Erythroblast (primary cell): ENCODE data around the gene ADTRP.

Experiments
- DNase-seq, 2 experiments: peaks; one replicate each; lab custom pipeline; 2025; lab: John Stamatoyannopoulos, UW
- GATA1 ChIP-seq: IDR thresholded peaks from 2 replicates; pipeline ENCODE4 v1.6.1; 2011; ENCODE audit warnings: low read depth, mild to moderate bottlenecking, control low read depth, low read length, moderate library complexity
- POLR2A ChIP-seq: IDR thresholded peaks from 2 replicates; pipeline ENCODE4 v1.6.1; 2011; ENCODE audit warnings: mild to moderate bottlenecking, low read length

Gene ADTRP

DNA sequence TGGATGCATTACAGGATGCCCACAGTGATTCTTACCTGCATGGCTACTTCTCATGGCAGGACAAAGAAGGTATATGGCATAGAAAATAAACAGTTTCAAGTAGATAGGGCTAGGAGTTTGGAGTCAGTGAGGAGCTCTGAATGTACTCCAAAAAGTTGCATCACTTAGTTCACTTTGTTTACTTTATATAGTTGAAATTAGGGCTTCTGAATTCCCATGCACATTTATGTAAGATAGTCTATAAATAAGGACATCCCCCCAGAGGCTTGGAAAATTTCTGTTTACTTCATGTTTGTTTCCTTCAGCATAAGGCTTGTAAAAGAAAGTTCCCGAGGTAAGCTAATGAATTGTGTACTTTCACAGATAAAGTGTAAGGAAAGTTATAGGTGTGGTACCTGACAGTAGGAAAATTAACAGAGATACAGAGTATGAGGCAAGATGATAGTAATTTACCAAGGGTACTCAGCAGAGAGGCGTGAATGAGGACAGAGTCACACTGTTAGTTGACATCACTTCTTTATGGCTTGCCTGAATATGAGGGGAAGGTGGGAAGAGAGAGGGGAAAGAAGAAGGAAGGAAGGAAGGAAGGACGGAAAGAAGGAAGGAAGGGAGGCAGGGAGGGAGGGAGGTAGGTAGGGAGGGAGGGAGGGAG is 51.1 kb downstream of the ADTRP start:
- TF ChIP-seq POLR2A (no peak), GATA1 (no peak)

DNA sequence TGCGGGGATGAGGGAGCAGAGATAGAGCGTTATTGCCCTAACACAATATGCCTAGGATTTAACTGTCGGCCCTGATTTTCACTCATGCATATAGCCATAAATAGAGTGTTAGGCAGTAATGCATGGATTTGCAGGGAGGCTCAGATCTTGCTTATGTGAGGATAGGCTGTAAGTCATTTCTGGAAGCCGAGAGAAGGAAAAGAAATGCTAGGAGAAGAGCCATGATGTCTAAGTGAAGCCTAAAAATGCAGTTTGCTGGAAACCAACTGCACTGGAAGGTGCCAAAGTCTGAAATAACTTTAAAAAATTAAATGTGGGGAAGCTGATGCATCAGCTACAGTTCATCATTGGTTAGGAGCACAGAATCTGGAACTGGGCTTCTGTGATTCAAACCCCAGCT is 54.3 kb downstream of the ADTRP start:
- TF ChIP-seq GATA1 (no peak), POLR2A (no peak)
- DNase-seq: no peak

More for the DNA sequence above, 51.1 kb downstream of the ADTRP start:
- no peak for DNase-seq

DNA sequence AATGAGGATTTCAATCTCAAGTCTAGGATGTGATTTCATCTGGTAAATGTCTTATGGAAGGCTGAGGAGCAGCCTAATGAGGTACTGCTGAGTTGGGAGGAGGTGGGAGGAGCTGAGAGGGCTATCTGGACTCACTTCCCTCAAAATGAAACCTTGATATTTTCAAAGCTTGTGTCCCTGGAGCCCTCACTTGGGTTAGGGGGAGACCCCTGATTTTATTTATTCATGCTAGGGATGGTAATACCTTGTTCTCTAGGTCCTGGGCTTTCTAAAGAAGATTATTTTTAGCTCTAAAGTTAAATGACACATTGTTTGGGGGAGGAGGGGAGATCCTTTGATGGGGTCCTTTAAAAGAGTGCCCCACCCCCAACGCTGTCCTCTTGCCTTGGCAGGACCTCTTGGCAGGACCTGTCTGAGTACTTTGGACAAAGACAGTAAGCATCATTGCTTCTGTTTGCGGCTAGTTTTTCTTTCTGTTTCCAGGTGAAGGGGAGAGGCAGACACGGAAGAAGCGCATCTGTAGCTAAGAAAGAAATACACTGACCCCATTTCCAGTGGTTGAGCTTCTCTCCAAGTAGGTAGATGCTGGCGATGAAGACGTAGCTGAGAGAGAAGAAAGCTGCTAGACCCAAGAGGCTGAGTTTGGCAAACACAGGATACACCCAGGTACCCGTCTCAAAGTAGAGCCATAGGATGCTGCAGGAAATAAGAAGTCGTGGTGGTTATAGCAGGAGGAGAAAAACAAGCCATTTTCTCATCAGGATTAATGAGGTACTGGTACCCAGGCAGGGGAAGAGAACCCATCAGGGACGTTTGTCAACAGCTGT is 55.6 kb downstream of the ADTRP start:
- no peak for DNase-seq
- TF ChIP-seq POLR2A (no peak), GATA1 (no peak)

DNA sequence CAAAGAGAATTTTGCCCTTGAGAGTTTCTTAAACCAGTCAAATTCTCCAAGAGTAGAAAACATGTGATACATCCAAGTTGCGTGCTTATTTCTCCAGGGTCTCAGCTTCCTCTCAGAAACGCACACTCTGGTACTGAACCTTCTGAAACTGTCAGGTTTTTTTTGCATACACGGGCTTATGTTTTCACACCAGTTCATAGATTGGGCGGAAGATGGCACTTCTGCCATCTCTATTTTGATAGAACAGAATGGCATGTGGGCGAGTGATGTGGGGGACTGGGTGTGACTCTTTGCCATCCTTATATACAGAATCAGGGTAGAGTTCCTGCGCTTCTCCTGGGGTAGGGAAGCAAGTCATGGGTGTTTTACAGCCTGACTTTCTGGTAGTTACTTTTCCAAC is 56.4 kb downstream of the ADTRP start:
- TF ChIP-seq POLR2A (no peak), GATA1 (no peak)
- no peak for DNase-seq

DNA sequence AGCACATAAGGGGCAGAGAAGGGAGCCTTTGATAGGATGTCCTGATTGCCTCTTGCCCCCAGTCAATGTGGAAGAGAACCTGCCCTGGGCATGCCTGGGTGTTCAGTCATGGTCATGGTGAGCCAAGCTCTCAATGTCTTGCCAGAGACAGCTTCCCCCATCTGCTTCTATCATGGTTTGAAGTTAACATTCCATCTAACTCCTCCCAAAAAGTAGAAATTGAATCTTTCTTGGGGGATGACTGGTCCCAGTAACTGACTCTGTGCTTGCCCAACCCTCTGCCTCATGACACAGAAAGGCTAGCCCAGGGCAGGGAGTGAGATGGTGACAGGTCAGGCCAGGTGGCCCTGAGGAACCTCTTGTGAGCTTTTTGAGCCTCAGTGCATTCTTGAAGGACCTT is 60.1 kb downstream of the ADTRP start:
- DNase-seq: no peak
- TF ChIP-seq POLR2A (no peak), GATA1 (no peak)

DNA sequence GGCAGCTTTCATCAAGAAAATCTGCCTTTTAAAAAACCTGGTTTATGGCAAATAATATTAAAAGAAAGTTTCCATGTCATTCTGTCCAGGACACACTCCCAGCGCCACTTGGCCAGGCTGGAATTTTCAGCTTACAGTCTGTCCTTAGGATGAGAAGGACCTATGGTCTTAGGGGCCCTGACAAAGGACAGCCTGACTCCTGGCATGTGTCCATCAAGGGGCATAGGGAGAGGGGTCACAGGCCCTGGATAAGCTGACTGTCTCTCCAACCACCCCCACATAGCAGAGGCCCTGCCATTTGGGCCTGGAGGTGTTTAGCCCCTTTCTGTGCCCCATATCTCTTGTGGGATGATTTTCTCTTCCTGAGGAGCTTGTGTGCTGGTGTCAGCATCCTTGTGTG is 60.6 kb downstream of the ADTRP start:
- no peak for DNase-seq
- TF ChIP-seq POLR2A (no peak), GATA1 (no peak)

DNA sequence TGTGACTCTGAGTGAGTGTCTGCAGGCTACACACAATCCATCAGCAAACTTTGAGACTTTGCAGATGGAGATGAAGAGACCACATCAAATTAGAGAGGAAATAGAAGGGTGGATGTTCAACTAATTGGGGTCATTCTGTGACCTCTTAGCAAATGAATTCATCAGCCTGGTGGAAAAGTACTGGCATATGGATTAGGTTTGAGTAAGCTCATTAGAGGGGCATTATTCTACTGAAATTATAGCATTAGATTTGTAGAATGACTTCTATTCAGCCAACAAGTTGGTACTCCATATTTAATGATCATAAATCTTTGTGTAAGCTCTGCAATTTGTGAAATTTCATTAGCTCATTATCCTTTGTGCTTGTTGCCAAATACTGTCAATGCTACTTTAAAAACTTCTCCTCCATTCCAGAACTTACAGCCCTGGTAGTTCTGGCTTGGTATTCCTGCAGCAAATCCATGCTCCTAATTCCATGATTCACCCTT is 63.8 kb downstream of the ADTRP start:
- TF ChIP-seq POLR2A (no peak), GATA1 (no peak)
- DNase-seq: no peak

DNA sequence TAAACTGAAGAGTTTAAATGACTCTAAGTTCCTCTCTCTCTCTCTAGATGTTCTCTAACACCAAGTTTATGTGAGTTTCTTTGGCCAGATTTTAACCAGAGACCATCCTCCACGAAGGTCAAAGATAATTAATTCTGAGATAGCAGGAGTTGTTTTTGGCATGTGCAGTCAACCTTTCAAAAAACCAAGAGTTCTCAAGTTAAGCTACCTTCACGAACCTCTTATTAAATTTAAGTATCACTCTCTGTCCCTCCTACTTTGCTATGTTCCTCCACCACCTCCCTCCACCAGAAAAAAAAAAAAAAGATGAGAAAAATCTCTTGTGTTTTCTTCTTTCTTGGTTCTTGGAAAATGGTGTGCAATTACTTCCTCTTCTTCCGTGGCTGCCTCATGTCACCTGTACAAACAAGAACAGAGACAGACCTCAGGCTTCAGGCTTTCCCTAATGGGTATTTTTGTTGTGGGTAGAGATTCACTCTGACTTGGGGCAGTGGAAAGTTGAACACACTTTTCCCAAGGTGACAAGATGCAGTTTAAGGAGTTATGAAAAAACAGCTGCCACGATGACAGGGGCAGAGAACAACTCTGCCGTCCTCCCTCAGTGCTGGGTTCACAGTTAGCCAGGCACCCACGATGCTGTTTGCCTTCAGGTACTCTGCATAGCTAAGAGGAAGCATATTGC is 64.3 kb downstream of the ADTRP start:
- TF ChIP-seq GATA1 (no peak), POLR2A (no peak)
- DNase-seq: no peak

DNA sequence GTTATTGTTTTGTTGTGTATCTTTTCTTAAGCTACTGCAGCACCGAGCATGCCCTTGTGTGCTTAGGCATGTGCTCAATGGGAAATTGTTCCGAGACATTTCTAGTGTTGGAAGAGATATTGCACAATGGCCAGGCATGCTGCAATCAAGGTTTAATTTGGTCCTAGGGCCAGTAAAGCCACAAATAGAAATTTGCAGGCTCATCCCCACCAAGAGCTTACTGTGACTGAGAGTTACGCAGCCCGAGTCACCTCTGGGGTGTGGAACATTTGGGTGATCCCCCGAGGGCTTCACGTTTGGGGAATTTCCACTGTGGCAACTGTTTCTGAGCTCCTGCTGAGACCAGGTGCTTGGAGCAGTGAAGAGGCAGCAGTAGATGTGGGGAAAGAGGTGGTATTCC is 65.8 kb downstream of the ADTRP start:
- DNase-seq: no peak

DNA sequence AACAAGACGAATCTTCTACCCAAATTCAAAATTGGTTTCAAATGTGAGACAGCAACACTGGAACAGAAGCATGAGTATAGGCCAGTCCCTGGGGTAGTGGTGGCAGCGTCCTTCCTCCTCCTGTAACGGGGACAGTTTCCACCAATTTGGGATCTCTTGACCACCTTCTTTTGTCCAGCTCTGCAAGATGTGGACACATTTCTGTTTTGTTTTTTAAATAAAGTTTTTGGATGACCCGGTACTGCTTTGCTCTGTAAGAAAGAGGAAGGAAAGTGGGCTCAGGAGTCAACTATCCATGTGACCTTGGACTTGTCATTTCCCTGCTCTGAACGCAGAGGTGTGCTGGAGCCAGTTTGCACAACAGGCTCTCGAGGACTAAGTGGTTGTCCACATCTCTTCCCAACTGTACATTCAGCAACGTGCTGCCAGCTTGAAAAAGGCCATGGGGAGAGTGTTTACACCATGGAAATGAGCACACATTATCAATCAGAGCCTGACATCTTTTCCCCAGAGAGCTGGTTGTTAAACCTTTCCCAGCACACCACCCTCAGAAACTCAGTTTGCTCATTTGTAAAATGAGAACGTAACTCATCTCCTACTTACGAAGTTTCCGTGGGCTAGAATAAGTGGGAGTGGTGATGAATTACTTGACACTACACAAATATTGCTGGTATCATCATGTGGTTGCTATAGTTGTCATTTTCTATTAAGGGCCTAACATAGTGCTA is 66.5 kb downstream of the ADTRP start:
- TF ChIP-seq GATA1: no peak
- TF ChIP-seq POLR2A: no peak
- DNase-seq: no peak

More for the DNA sequence above, 65.8 kb downstream of the ADTRP start:
- TF ChIP-seq POLR2A (no peak), GATA1 (no peak)

DNA sequence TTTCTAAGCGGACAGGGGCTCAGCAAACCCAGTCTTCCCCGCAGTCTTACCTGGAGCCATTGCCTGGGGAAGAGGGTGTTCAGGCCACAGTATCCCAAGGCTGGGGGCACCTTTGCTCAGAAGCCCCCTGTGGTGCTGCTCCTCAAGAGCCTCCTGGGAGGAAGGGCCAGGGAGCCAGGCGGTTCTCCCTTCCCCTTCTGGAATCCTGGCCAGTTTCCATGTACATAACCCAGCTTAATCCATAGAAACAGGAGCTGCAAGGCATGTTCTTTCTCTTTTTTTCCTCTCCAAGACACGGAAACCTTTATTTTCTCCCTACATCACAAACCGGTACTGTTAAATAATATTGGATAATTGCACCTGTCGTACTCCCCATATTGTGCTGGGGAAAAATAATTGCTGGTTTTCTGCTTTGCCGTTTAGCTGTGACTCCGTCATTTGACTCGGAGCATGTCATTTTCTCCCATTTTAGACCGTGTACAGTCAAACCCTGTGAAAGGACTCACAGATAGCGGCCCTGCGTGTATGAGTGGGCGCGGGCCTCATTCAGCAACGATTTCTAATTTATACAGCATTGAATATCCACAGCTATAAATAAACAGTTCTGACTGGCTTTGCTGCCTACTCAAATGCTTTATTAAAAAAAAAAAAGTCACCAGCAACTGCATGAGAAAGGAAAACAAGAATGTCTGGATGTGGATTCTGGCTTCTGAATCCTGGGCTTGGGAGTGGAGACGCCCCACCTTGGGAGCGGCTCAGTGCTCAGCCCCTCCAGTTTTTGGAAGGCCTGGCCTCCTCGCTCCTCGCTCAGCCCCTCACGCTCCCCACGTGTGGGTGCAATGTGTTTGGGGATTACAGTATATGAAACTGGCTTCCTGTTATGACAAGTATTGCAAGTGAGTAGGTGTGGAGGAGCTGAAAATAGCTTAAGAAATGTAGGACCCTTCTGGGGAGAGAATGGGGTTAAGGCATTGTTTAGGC is 67.3 kb downstream of the ADTRP start:
- no peak for TF ChIP-seq GATA1
- no peak for TF ChIP-seq POLR2A
- no peak for DNase-seq

DNA sequence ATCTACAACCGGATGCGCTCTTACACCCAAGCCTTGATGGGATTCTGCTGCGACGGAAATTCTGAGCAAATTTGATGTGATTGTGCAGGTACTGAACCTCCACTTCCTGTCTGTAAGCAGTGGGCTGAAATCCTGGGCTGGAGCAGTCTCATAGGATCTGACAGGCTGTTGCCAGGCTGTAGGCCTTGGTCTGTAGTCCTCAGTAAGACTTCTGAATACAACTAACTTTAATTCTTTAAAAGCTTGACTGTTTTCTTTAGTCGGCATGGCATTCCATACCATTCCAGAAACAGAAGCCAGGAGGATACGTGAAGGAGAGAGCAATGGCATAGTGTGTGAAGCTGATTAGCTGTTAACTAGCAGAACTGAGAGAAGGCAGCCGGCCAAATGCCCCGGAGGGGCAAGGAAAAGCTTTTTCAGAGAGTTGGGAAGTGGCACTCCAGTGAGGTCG is 68.3 kb downstream of the ADTRP start:
- DNase-seq: no peak
- TF ChIP-seq GATA1 (no peak), POLR2A (no peak)
